Mesendoderm (in vitro differentiated cells): ENCODE results near the gene NFIC.
"Not testable (repeated sequence)": the region's sequence is repeated elsewhere in the genome, so short reads cannot be mapped to it uniquely, and the experiment has no call there.

ENCODE experiments used
- DNase-seq: peaks from one replicate; pipeline ENCODE4 v3.0.0; 2013
- H2AK5ac ChIP-seq: 2 replicates; pipeline ENCODE4 v1.6.1; 2013; ENCODE audit warnings: low read length, inconsistent platforms
- H2BK120ac ChIP-seq: 2 replicates; pipeline ENCODE4 v1.6.1; 2013; ENCODE audit warnings: low read depth, mild to moderate bottlenecking, low read length, moderate library complexity, mixed read lengths
- H2BK15ac ChIP-seq: replicated peaks from 2 replicates; pipeline ENCODE4 v1.6.1; 2013; ENCODE audit warnings: low read depth, mild to moderate bottlenecking, moderate library complexity
- H2BK5ac ChIP-seq: 2 replicates; pipeline ENCODE4 v1.6.1; 2013; ENCODE audit warnings: low read length, inconsistent platforms
- H3K18ac ChIP-seq: 2 replicates; pipeline ENCODE4 v1.6.1; 2013; ENCODE audit warnings: mild to moderate bottlenecking, low read length, mixed read lengths
- H3K23ac ChIP-seq: one replicate; pipeline ENCODE4 v1.6.1; 2013; ENCODE audit warnings: low read length
- H3K27ac ChIP-seq: 2 replicates; pipeline ENCODE4 v1.5.1; 2013; ENCODE audit warnings: low read depth, mild to moderate bottlenecking, inconsistent platforms, low read length, moderate library complexity
- H3K27me3 ChIP-seq: 2 replicates; pipeline ENCODE4 v1.6.1; 2013; ENCODE audit warnings: low read length, control low read depth, mild to moderate bottlenecking, inconsistent platforms; ENCODE audit not compliant: insufficient read depth, poor library complexity
- H3K36me3 ChIP-seq: 2 replicates; pipeline ENCODE4 v1.6.1; 2013; ENCODE audit warnings: low read length, inconsistent platforms; ENCODE audit not compliant: control insufficient read depth, insufficient read depth
- H3K4ac ChIP-seq: one replicate; pipeline ENCODE4 v1.6.1; 2013; ENCODE audit warnings: low read depth, mild to moderate bottlenecking, low read length, moderate library complexity
- H3K4me1 ChIP-seq: 2 replicates; pipeline ENCODE4 v1.6.1; 2013; ENCODE audit warnings: low read depth, low read length, inconsistent platforms; ENCODE audit not compliant: control insufficient read depth
- H3K4me2 ChIP-seq: 2 replicates; pipeline ENCODE4 v1.6.1; 2013; ENCODE audit warnings: low read length
- H3K4me3 ChIP-seq: 2 replicates; pipeline ENCODE4 v1.5.1; 2013; ENCODE audit warnings: mild to moderate bottlenecking, low read length
- H3K56ac ChIP-seq: one replicate; pipeline ENCODE4 v1.6.1; 2013; ENCODE audit warnings: low read length
- H3K79me1 ChIP-seq: 2 replicates; pipeline ENCODE4 v1.6.1; 2013; ENCODE audit warnings: low read length, inconsistent platforms
- H3K79me2 ChIP-seq: 2 replicates; pipeline ENCODE4 v1.6.1; 2013; ENCODE audit warnings: mild to moderate bottlenecking, low read length; ENCODE audit not compliant: control insufficient read depth, insufficient read depth
- H3K9ac ChIP-seq: 2 replicates; pipeline ENCODE4 v1.6.1; 2013; ENCODE audit warnings: low read length, inconsistent platforms
- H4K5ac ChIP-seq: one replicate; pipeline ENCODE4 v1.6.1; 2013; ENCODE audit warnings: low read length
- H4K8ac ChIP-seq: one replicate; pipeline ENCODE4 v1.6.1; 2013; ENCODE audit warnings: low read depth, mild to moderate bottlenecking, control low read depth, low read length, moderate library complexity
- WGBS: extraction: QIAGEN DNeasy Blood & Tissue Kit; methylation state at CpG from one replicate; pipeline ENCODE4 v1.1.7; 2013; ENCODE audit warnings: low lambda C conversion rate, missing lambda C conversion rate; ENCODE audit not compliant: insufficient coverage; ENCODE audit errors: extremely low coverage; 5-methylcytosine and 5-hydroxymethylcytosine counted together

The NFIC gene

DNA sequence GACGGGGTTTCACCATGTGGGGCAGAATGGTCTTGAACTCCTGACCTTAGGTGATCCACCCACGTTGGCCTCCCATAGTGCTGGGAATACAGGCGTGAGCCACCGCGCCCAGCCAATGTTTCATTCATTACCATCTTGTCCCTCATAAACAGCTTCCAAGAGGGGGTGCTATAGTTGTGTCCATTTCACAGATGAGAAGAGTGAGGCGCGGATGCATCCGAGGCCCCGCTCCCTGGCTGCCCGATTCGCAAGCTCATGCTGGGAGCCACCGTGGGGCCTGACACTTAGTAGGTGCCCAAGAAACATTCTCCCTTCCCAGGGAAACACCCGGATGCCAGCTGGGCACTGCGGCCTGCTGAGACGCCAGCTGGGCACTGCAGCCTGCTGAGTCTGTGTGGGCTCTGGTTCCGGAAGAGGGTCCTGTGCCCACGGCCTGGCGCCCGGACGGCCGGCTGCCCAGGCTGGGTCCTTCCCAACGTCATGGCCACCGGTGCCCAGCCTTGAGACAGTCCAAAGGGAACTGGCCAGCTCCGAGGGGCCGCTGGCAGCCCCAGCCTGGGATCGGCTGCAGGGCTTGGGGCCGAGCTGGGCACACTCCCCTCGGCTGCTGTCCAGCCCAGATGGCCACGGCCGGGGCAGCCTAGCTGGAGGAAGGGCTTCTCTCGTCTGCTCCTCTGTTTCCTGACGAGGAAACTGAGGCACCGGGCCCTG lies 54.7 kb downstream of the NFIC start:
- Histone ChIP-seq H3K4me3 (no peak overlapping the region), H3K79me1 (no peaks in the 10 kb centered on the region), H4K5ac (no peak overlapping the region), H3K56ac (no peak overlapping the region), H2AK5ac (no peak overlapping the region), H3K23ac (no peak overlapping the region), H3K4me1 (no peaks in the 10 kb centered on the region), H3K79me2 (no peaks in the 10 kb centered on the region), H2BK15ac (no peak overlapping the region), H2BK120ac (no peak overlapping the region), H3K18ac (no peak overlapping the region), H3K4me2 (no peak overlapping the region), H3K27ac (no peak overlapping the region), H3K9ac (no peak overlapping the region), H3K36me3 (no peaks in the 10 kb centered on the region), H3K4ac (no peak overlapping the region), H2BK5ac (no peak overlapping the region), H4K8ac (no peak overlapping the region), H3K27me3 (no peaks in the 10 kb centered on the region)
- WGBS: no CpG with 5 or more reads among the region's 33 CpGs
- DNase-seq: no peak

DNA sequence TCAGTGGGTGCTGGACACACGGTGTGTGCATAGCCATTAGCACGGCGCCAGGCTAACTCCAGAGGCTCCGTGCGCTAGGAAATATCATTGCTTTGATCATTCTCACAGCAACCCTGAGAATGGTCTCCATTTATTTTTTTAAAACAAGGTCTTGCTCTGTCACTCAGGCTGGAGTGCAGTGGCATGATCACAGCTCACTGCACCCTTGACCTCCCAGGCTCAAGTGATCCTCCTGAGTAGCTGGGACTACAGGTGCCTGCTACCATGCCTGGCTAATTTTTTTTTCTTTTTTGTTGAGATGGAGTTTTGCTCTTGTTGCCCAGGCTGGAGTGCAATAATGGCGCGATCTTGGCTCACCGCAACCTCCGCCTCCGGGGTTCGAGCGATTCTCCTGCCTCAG lies 55.3 kb downstream of the NFIC start:
- H3K56ac ChIP-seq, H2BK120ac ChIP-seq, H3K4ac ChIP-seq, H3K27ac ChIP-seq, H3K4me1 ChIP-seq, H3K23ac ChIP-seq, H4K8ac ChIP-seq, H4K5ac ChIP-seq, H3K18ac ChIP-seq, H2BK5ac ChIP-seq, DNase-seq, H2AK5ac ChIP-seq, H3K4me2 ChIP-seq, H3K79me1 ChIP-seq, H3K79me2 ChIP-seq, H3K36me3 ChIP-seq, H3K4me3 ChIP-seq, H3K9ac ChIP-seq, H2BK15ac ChIP-seq, H3K27me3 ChIP-seq: not testable (repeated sequence)
- WGBS: no CpG with 5 or more reads among the region's 12 CpGs

DNA sequence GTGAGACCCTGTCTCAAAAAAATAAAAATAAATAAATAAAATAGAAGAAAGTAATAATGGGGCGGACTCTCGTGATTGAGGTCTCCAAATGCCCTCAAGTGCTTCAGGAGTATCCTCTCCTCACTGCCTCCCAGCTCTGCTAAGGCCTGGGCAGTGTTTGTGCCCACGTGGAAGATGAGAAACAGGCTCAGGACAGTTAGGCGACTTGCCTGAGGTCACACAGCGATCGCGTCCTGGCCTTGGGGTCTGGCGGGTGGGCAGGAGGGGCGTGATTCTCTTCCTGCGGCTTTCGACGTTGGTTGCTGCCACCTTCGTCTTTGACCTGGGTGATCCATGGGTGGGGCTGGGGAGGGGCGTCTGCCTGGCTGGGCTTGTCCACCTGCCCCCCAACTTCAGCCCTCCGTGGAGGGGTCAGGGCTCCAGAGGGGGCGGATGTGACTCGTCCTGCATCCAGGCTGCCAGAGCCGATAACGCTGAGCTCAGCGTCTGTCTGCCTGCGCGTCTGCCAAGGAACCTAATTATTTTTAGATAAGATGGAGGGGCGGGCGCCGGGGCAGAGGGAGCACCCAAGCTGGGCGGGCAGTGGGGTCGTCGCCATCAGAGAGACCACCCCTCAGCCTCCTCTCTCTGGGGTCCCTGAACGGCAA lies 56.9 kb downstream of the NFIC start:
- Histone ChIP-seq H2BK120ac (no peak overlapping the region), H3K4me2 (no peak overlapping the region), H4K8ac (no peak overlapping the region), H3K23ac (no peak overlapping the region), H3K56ac (no peak overlapping the region), H3K18ac (no peak overlapping the region), H4K5ac (no peak overlapping the region), H3K79me1 (no peaks in the 10 kb centered on the region), H3K9ac (no peak overlapping the region), H3K27me3 (no peaks in the 10 kb centered on the region), H3K4ac (no peak overlapping the region), H2BK5ac (no peak overlapping the region), H3K4me3 (no peak overlapping the region), H3K27ac (no peak overlapping the region), H3K4me1 (no peaks in the 10 kb centered on the region), H2AK5ac (no peak overlapping the region), H3K36me3 (no peaks in the 10 kb centered on the region), H2BK15ac (no peak overlapping the region), H3K79me2 (no peaks in the 10 kb centered on the region)
- DNase-seq: no peak
- WGBS: no CpG with 5 or more reads among the region's 29 CpGs

DNA sequence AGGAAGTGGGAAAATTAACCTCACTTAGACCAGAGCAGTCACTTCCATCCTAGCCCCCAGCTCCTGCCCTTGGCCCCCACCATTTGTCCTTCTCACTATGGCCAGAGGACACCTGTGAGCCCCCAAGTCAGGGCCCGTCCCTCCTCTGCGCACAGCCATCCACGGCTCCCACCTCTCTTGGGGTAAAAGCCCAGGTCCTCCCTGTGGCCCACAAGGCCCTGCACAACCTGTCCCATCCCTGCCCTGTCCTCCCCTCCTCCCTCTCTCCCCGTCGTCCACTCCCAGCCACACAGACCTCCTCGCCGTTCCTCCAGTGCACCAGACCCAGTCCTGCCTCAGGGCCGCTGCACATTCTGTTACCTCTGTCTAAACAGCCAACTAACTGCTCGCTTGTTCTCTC lies 60.0 kb downstream of the NFIC start:
- Histone ChIP-seq H3K23ac (no peak overlapping the region), H3K4ac (no peak overlapping the region), H4K8ac (no peak overlapping the region), H2AK5ac (no peak overlapping the region), H3K79me2 (no peaks in the 10 kb centered on the region), H2BK5ac (no peak overlapping the region), H3K4me1 (no peaks in the 10 kb centered on the region), H3K27me3 (no peaks in the 10 kb centered on the region), H3K79me1 (no peaks in the 10 kb centered on the region), H3K56ac (no peak overlapping the region), H4K5ac (no peak overlapping the region), H3K36me3 (no peaks in the 10 kb centered on the region), H2BK15ac (no peak overlapping the region), H3K18ac (no peak overlapping the region), H3K4me2 (no peak overlapping the region), H2BK120ac (no peak overlapping the region), H3K9ac (no peak overlapping the region), H3K4me3 (no peak overlapping the region), H3K27ac (no peak overlapping the region)
- no peak for DNase-seq
- WGBS: no CpG with 5 or more reads among the region's 9 CpGs

DNA sequence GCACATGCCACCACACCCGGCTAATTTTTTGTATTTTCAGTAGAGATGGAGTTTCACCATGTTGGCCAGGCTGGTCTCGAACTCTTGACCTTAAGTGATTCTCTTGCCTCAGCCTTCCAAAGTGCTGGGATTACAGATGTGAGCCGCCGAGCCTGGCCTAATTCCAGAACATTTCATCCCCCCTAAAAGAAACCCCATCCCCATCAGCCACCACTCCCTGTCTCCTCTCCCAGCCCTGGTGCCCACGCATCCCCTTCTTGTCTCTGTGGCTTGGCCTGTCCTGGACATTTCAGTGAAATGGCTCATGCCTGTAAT lies 63.9 kb downstream of the NFIC start:
- H3K4me2 ChIP-seq, H3K4me3 ChIP-seq, H3K23ac ChIP-seq, H2BK120ac ChIP-seq, H4K5ac ChIP-seq, H4K8ac ChIP-seq, H3K9ac ChIP-seq, H3K79me2 ChIP-seq, DNase-seq, H2AK5ac ChIP-seq, H3K79me1 ChIP-seq, H3K4me1 ChIP-seq, H3K27ac ChIP-seq, H3K27me3 ChIP-seq, H2BK15ac ChIP-seq, H3K36me3 ChIP-seq, H3K18ac ChIP-seq, H3K56ac ChIP-seq, H2BK5ac ChIP-seq, H3K4ac ChIP-seq: not testable (repeated sequence)
- WGBS: no CpG with 5 or more reads among the region's 5 CpGs
